GM23338 (cell line): ENCODE results near the gene DTX1. TPM values are rescaled to one million over a fixed set of nuclear protein-coding genes. Genes with fewer than 3 reads are reported as not detected.

Experiments used
- ATAC-seq: fragments of 200-7000 bp; cut with Tn5 transposase; 3 replicates; pipeline ENCODE4 v1.9.1; 2020
- DNase-seq: peaks from one replicate; pipeline ENCODE4 v3.0.0-alpha.2; 2015; ENCODE audit warnings: low spot score
- H2AFZ ChIP-seq: fragments of 200-600 bp; sonication (generic); 2 replicates; pipeline ENCODE4 v1.8.0; 2016; ENCODE audit warnings: antibody characterized with exemption, mild to moderate bottlenecking, moderate library complexity
- H3F3A ChIP-seq: fragments of 200-600 bp; sonication (generic); replicated peaks from 2 replicates; pipeline ENCODE4 v1.8.0; 2017; ENCODE audit warnings: antibody characterized with exemption, mixed run types, low read depth
- H3K27ac ChIP-seq: fragments of 200-600 bp; sonication (generic); 2 replicates; pipeline ENCODE4 v1.6.1; 2016; ENCODE audit warnings: low read depth
- H3K27me3 ChIP-seq: fragments of 200-600 bp; sonication (generic); 2 replicates; pipeline ENCODE4 v1.8.0; 2016; ENCODE audit warnings: mild to moderate bottlenecking, mixed run types, moderate library complexity; ENCODE audit not compliant: insufficient read depth
- H3K36me3 ChIP-seq: fragments of 200-600 bp; sonication (generic); 2 replicates; pipeline ENCODE4 v1.8.0; 2016; ENCODE audit warnings: mild to moderate bottlenecking; ENCODE audit not compliant: insufficient read depth
- H3K4me1 ChIP-seq: fragments of 200-600 bp; sonication (generic); 2 replicates; pipeline ENCODE4 v1.8.0; 2016; ENCODE audit warnings: mild to moderate bottlenecking, moderate library complexity; ENCODE audit not compliant: insufficient read depth
- H3K4me2 ChIP-seq: fragments of 200-600 bp; sonication (generic); 2 replicates; pipeline ENCODE4 v1.7.1; 2017; ENCODE audit warnings: mixed run types
- H3K4me3 ChIP-seq: fragments of 200-600 bp; sonication (generic); 2 replicates; pipeline ENCODE4 v1.6.1; 2016; ENCODE audit warnings: mixed run types
- H3K79me2 ChIP-seq: fragments of 200-600 bp; sonication (generic); replicated peaks from 2 replicates; pipeline ENCODE4 v1.8.0; 2017; ENCODE audit warnings: mild to moderate bottlenecking; ENCODE audit not compliant: insufficient read depth
- H3K9me2 ChIP-seq: fragments of 200-600 bp; sonication (generic); 2 replicates; pipeline ENCODE4 v1.8.0; 2017; ENCODE audit not compliant: insufficient read depth
- H4K20me1 ChIP-seq: fragments of 200-600 bp; sonication (generic); replicated peaks from 2 replicates; pipeline ENCODE4 v1.8.0; 2017; ENCODE audit warnings: mild to moderate bottlenecking; ENCODE audit not compliant: insufficient read depth
- H3K27ac Mint-ChIP-seq: 2 replicates; pipeline ENCODE4 v1.8.0; 2020; ENCODE audit warnings: inconsistent platforms, mild to moderate bottlenecking, moderate library complexity, mixed read lengths
- H3K27me3 Mint-ChIP-seq: 3 replicates; pipeline ENCODE4 v1.8.0; 2022; ENCODE audit warnings: low read depth, mild to moderate bottlenecking, moderate library complexity, mixed read lengths, inconsistent platforms; ENCODE audit not compliant: insufficient read depth, poor library complexity
- H3K36me3 Mint-ChIP-seq: 3 replicates; pipeline ENCODE4 v1.8.0; 2021; ENCODE audit warnings: low read depth, mild to moderate bottlenecking, inconsistent platforms, moderate library complexity, mixed read lengths
- H3K4me1 Mint-ChIP-seq: 3 replicates; pipeline ENCODE4 v1.8.0; 2020; ENCODE audit warnings: mild to moderate bottlenecking, inconsistent platforms, mixed read lengths
- H3K4me3 Mint-ChIP-seq: 3 replicates; pipeline ENCODE4 v1.8.0; 2021; ENCODE audit warnings: moderate library complexity, mild to moderate bottlenecking, inconsistent platforms, mixed read lengths
- H3K9me3 Mint-ChIP-seq: 3 replicates; pipeline ENCODE4 v1.8.0; 2020; ENCODE audit warnings: moderate library complexity, mild to moderate bottlenecking, inconsistent platforms, mixed read lengths
- EZH2phosphoT487 ChIP-seq: fragments of 200-600 bp; sonication (generic); IDR thresholded peaks from one replicate; pipeline ENCODE4 v1.8.1; 2018; ENCODE audit warnings: antibody characterized with exemption; ENCODE audit not compliant: unreplicated experiment
- POLR2AphosphoS5 ChIP-seq: IDR thresholded peaks from 2 replicates; pipeline ENCODE4 v1.6.1; 2016; ENCODE audit warnings: antibody characterized with exemption, low read depth
- polyA plus RNA-seq: library from polyadenylated mRNA; unstranded; fragments of >200 nt; fragmentation: Nextera tagmentation; extraction: Ambion mirVana; gene quantifications from 2 replicates; pipeline ENCODE4 v1.2.1, GENCODE V29; 2016
- total RNA-seq: library from RNA; depleted of rRNA; stranded (reverse); fragments of >200 nt; shearing (Covaris generic); gene quantifications from 2 replicates; pipeline ENCODE4 v1.2.3, GENCODE V29; 2014
- TF ChIP-seq, protein P1 (sequence below): fragments of 250-450 bp; sonication (Bioruptor Pico); IDR thresholded peaks from 2 replicates; pipeline ENCODE4 v1.5.0; 2020; ENCODE audit warnings: mild to moderate bottlenecking, moderate library complexity

The DTX1 gene
- total and polyA plus RNA-seq, 2 experiments from 2014 or later: 1.6 to 9.0 TPM

DNA sequence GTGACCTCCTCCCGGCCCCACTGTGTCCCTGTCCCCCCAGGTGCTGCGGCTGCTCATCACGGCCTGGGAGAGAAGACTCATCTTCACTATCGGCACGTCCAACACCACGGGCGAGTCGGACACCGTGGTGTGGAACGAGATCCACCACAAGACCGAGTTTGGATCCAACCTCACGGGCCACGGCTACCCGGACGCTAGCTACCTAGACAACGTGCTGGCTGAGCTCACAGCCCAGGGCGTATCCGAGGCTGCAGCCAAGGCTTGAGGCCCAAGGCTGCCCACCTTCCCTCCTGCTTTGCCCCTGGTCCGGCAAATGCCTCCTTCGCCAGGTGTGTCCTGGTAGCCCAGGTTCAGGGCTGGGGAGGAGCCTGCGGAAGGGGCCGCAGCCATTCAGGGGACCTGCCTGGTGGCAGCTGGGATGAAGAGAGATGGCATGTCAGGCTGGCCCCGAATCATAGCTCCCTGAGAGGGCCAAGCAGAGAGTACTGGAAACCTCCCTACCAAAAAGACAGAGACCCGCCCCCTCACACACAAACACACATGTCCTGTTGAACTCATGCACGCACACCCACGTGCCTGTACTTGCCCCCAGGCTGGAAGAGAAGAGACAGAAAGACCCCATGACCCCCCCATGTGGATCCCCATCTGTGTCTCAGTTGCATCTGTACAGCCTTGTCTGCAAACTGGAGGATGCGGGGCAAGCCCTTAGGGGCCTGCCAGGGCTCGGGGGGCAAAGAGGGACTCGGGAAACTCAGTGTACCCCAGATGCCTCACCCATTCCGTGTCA lies 40.3 kb downstream of the DTX1 start (continued):
- TF ChIP-seq, protein P1, sequence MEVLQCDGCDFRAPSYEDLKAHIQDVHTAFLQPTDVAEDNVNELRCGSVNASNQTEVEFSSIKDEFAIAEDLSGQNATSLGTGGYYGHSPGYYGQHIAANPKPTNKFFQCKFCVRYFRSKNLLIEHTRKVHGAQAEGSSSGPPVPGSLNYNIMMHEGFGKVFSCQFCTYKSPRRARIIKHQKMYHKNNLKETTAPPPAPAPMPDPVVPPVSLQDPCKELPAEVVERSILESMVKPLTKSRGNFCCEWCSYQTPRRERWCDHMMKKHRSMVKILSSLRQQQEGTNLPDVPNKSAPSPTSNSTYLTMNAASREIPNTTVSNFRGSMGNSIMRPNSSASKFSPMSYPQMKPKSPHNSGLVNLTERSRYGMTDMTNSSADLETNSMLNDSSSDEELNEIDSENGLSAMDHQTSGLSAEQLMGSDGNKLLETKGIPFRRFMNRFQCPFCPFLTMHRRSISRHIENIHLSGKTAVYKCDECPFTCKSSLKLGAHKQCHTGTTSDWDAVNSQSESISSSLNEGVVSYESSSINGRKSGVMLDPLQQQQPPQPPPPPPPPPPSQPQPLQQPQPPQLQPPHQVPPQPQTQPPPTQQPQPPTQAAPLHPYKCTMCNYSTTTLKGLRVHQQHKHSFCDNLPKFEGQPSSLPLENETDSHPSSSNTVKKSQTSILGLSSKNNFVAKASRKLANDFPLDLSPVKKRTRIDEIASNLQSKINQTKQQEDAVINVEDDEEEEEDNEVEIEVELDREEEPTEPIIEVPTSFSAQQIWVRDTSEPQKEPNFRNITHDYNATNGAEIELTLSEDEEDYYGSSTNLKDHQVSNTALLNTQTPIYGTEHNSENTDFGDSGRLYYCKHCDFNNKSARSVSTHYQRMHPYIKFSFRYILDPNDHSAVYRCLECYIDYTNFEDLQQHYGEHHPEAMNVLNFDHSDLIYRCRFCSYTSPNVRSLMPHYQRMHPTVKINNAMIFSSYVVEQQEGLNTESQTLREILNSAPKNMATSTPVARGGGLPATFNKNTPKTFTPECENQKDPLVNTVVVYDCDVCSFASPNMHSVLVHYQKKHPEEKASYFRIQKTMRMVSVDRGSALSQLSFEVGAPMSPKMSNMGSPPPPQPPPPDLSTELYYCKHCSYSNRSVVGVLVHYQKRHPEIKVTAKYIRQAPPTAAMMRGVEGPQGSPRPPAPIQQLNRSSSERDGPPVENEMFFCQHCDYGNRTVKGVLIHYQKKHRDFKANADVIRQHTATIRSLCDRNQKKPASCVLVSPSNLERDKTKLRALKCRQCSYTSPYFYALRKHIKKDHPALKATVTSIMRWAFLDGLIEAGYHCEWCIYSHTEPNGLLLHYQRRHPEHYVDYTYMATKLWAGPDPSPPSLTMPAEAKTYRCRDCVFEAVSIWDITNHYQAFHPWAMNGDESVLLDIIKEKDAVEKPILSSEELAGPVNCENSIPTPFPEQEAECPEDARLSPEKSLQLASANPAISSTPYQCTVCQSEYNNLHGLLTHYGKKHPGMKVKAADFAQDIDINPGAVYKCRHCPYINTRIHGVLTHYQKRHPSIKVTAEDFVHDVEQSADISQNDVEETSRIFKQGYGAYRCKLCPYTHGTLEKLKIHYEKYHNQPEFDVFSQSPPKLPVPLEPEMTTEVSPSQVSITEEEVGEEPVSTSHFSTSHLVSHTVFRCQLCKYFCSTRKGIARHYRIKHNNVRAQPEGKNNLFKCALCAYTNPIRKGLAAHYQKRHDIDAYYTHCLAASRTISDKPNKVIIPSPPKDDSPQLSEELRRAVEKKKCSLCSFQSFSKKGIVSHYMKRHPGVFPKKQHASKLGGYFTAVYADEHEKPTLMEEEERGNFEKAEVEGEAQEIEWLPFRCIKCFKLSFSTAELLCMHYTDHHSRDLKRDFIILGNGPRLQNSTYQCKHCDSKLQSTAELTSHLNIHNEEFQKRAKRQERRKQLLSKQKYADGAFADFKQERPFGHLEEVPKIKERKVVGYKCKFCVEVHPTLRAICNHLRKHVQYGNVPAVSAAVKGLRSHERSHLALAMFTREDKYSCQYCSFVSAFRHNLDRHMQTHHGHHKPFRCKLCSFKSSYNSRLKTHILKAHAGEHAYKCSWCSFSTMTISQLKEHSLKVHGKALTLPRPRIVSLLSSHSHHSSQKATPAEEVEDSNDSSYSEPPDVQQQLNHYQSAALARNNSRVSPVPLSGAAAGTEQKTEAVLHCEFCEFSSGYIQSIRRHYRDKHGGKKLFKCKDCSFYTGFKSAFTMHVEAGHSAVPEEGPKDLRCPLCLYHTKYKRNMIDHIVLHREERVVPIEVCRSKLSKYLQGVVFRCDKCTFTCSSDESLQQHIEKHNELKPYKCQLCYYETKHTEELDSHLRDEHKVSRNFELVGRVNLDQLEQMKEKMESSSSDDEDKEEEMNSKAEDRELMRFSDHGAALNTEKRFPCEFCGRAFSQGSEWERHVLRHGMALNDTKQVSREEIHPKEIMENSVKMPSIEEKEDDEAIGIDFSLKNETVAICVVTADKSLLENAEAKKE (CRISPR knock-in tag): no peak

DNA sequence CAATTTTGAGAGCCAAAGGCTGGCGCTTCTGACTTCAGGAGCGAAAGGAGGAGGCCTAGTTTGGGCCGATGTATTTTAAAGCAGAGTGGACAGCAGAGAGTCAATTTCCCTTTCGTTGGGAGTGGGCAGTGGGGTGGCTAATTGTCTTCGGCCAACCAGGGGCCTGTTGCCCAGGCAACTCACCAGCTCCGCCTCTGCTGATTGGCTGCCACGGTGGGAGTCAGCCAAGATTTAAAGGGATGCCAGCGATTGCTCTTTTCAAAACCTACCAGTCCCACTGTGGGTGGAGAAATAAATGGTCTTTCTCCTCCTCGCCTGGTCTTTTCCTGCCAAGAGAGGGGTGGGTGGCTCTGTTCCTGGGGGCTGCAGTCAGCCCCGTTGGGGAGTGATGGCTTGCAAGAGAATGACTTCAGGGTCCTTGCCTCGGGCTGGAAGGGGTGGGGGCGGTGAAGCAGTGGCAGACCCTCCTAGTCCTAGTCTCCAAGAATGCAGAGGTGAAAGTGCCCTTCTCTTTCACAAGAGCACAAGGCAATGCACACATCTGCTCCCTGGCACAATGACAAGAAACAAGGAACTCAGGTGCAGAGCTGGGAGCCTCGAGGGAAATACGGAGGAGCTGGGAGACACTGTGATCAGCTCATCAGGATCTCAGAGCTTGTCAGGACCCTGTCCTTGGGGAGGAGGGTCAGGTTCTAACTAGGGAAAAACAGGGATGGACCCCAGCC lies 41.3 kb downstream of the DTX1 start:
- Histone ChIP-seq H2AFZ (peak overlapping the region; percentile 25; the same call in 1 of the 2 replicates), H3K79me2 (no peaks in the 10 kb centered on the region), H3K4me2 (peak overlapping the region; percentile 68), H3K9me2 (no peaks in the 10 kb centered on the region), H3F3A (no peaks in the 10 kb centered on the region), H3K4me1 (peaks cover 5% of the 10 kb centered on the region), H3K4me3 (peak overlapping the region; percentile 19; the same call in 1 of the 2 replicates), H4K20me1 (no peaks in the 10 kb centered on the region), H3K27me3 (no peaks in the 10 kb centered on the region), H3K36me3 (no peaks in the 10 kb centered on the region), H3K27ac (no peak overlapping the region)
- Mint-ChIP-seq H3K27ac (peak overlapping the region; percentile 81; the same call in 1 of the 2 replicates), H3K9me3 (peaks cover 2% of the 10 kb centered on the region; the same call in 1 of the 3 replicates), H3K36me3 (peaks cover 3% of the 10 kb centered on the region), H3K4me3 (no peak overlapping the region), H3K4me1 (peaks cover 14% of the 10 kb centered on the region), H3K27me3 (peaks cover 22% of the 10 kb centered on the region)
- no peak for TF ChIP-seq EZH2phosphoT487
- peak; percentile 10; the same call in 1 of the 2 replicates for TF ChIP-seq POLR2AphosphoS5
- DNase-seq (peak; percentile 62), ATAC-seq (peak; percentile 20)
